COR-L47 (cell line): ENCODE data around the gene ITPK1.
"Not testable (repeated sequence)": the region's sequence is repeated elsewhere in the genome, so short reads cannot be mapped to it uniquely, and the experiment has no call there.

Experiments
- DNase-seq: peaks from one replicate; lab custom pipeline; 2025; lab: John Stamatoyannopoulos, UW

The ITPK1 gene

GRCh38 chr14:93084866-93085857 is 30.6 kb downstream of the ITPK1 start:
- DNase-seq = no peak

- no peak for DNase-seq
Observed at GRCh38 chr14:93084402-93084801, 31.3 kb downstream of the ITPK1 start.

DNA sequence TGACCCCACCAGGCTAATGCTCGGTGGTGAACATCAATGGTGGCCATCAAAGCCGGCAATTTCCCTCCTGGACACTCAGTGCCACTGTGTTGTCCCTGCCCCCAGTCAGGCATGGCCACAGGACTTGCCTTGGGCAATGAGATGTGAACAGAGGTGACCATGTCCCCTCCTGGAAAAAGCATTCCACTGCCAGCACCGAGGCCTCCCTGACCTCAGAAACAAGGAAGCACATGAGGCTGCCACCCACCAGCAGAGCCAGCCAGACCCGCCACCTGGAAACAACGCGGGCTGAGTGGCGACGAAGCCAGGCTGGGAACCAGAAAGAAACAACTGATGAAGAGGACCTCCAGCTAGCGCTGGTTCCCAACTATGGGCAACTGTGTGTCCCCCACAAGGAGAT is 31.8 kb downstream of the ITPK1 start:
- no peak for DNase-seq

DNA sequence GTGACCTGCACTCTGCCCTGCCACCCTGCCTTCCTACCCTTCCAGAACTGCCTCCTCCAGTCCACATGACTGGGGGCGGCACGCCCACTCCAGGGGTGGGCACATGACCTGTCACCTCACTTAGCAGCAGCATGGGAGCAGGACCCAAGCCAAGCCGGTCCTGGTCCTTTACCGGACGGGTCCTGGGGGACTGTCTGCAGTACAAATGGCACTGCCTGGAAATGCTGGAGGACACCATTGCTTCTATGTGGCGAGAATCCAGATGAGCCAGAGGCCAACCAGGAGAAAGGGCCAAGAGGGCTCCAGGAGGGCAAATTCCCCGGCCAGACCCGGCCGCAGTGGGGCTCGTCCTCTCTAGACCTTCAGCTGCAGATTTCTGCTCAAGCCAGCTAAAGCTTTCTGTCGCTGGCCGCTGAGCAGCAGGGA is 33.1 kb downstream of the ITPK1 start:
- no peak for DNase-seq

DNA sequence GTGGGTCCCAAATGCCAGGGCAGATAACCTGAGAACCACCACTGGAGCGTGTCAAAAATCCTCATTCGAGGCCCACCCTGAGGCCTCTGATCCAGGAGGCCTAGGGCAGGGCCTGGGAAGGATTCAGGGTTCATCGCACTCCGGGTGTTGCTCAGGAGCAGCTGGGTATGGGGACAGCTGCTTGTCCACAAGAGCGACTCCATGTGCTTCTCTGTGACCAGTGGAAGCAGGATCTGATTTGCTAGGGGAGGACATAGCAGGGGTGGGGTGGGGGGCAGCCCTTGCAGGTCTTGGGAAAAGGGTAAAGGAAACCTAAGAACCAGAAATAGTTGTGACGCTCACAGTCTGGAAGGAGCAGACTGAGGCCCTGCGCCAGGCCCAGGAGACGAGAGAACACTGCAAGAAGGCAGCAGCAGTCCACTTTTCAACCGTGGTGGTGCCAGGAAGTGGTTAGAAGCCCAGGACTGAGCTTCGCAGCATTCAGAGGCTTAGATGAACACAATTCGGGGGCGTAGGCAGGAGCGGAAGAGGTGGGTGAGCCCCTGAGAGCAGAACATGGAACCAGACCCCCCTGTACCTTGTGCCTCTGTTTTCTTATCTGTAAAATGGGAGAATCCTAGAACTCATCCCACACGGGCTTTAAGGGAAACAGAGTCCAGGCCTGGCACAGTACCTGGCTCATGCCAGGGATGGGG is 33.7 kb downstream of the ITPK1 start:
- no peak for DNase-seq

GRCh38 chr14:93079865-93080403 is 35.8 kb downstream of the ITPK1 start:
- no peak for DNase-seq

- no peak for DNase-seq
Observed at GRCh38 chr14:93079321-93079720, 36.4 kb downstream of the ITPK1 start.

DNA sequence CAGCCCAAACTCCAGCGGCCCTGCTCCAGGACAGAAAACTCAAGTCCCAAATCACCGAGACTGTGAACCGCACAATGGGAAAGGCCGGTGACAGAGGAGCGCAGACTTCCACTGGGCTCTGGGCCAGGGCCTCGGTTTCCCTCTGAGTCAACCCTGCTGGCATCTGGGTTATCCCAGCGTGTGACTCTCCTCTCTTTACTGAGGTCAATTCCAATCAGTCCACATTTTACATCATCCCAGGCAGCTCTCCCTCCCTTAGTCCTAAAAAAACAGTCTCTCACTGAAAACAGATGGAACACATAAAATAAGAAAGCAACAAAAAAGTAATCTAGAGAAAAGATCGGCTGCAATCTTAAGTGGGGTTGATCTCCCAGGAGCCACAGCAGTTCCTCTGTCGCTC is 36.9 kb downstream of the ITPK1 start:
- DNase-seq = no peak

- no peak for DNase-seq
Observed at GRCh38 chr14:93076755-93077154, 39.0 kb downstream of the ITPK1 start.

DNA sequence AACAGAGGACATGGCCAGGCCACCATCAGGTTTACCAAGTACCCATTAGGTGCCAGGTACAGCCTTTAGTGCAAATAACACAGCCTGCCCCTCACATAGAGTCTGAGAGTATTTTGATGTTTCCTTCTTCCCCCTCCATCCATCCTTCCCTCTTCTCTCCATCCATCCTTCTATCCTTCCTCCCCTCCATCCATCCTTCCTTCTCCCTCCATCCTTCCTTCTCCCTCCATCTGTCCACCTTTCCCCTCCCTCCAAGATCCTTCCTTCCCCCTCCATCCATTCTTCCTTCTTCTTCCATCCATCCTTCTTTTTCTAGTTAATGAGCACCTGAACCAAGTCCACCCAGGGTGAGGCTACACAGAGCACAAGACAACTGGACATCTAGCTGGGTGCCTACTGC is 39.8 kb downstream of the ITPK1 start:
- no peak for DNase-seq

- DNase-seq = no peak
Observed at GRCh38 chr14:93073910-93074769, 41.6 kb downstream of the ITPK1 start.

- DNase-seq = no peak
Observed at GRCh38 chr14:93073358-93073707, 42.4 kb downstream of the ITPK1 start.

- DNase-seq = no peak
Observed at GRCh38 chr14:93072659-93073357, 42.9 kb downstream of the ITPK1 start.

GRCh38 chr14:93068711-93069110 is 47.0 kb downstream of the ITPK1 start:
- DNase-seq = no peak

DNA sequence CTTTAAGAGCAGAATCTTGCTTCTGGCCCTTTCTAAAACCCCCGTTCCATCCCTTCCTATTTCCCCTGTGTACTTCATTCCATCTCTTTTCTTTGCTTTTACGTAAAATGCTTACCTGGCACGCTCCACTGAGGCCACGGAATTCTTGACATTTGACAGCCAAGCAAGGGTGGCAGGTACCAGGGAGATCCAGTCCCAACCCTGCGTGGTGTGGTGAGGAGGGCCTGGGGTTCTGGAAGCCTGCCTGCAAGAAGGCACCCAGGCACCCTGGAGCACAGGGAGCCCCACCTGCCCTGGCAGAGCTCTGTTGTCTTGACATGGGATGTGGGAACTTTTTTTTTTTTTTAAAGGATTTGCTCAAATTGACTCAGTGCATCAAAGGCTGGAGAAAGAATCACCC is 48.6 kb downstream of the ITPK1 start:
- no peak for DNase-seq

GRCh38 chr14:93065272-93065730 is 50.4 kb downstream of the ITPK1 start:
- DNase-seq = no peak

GRCh38 chr14:93064411-93065271 is 51.1 kb downstream of the ITPK1 start:
- no peak for DNase-seq

DNA sequence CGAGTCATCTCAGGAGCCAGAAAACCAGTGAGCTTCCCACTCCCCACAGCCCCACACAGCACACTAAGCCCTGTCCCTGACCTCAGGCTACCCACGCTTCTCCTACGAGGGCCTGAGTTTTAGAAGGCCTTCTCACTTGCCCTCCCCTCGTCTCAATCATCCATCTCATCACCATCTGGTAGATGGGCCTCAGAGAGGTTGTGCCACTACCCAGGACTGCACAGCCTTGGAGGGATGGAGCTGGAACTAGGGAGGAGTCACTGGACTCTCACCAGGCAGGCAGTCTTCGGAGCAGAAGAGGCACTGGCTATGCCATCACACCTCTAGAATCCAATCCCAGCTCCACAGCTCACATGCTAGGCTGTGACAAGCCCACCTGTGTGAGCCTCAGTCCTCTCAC is 52.3 kb downstream of the ITPK1 start:
- no peak for DNase-seq

DNA sequence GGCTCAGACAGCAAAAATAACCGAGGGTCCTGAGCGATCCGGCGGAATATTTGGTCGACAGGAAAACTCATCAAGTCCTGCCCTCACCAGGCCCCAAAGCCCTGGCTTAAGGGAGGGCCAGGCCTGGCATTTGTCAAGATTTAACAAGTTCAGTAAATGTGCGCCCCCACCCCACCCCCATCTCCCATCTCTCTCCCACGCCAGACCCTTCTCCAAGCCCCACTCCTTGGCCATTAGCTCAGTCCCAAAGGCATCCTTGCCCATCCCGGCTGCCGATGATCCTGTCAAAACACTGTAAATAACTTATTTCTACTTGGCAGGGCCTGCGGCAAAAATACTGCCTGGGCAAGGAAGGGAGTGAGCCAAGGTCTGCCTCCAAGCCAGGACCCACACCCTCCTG is 52.8 kb downstream of the ITPK1 start:
- DNase-seq = no peak

DNA sequence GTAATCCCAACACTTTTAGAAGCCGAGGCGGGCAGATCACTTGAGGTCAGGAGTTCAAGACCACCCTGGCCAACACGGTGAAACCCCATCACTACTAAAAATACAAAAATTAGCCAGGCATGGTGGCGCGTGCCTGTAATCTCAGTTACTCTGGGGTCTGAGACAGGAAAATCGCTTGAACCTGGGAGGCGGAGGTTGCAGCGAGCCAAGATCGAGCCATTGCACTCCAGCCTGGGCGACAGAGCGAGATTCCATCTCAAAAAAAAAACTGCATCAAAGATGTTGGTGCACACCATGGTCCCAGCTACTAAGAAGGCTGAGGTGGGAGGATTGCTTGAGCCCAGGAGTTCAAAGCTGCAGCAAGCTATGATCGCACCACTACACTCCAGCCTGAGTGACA is 53.7 kb downstream of the ITPK1 start:
- not testable (repeated sequence) for DNase-seq
